Stimulated activated naive CD8-positive, alpha-beta T cell treated with anti-CD3 and anti-CD28 coated beads, Interleukin-15, Interleukin-2, amounts not matched to agents 100 U/mL and 50 U/mL, for 24 hours (primary cell): ENCODE measurements around the gene RHOBTB3.
"Not testable (repeated sequence)": the region's sequence is repeated elsewhere in the genome, so short reads cannot be mapped to it uniquely, and the experiment has no call there.

Source experiments
- ATAC-seq: fragments of 150-1000 bp; cut with Tn5 transposase; one replicate; pipeline ENCODE4 v1.10.0; 2021
- DNase-seq: peaks from one replicate; pipeline ENCODE4 v3.0.0; 2021

The RHOBTB3 gene

DNA sequence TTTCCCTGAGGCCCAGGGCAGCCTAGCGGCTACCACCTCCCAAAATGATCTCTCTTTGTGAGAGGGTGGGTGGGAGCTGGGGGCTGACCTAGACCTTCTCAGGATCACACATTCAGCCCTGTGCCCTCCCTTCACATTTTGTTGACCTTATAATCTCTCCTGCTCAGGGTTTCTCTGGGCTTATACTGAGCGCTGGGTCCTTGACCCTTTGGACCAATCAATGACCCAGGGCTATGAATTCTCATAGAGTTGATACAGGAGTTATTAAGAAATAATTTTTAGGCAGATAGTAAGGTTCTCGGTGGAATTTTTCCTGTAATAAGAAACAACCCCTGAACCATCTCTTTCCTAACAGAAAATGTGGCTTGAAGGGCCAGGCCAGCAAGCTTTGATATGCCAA is 69.4 kb downstream of the RHOBTB3 start:
- no peak for DNase-seq
- no peak for ATAC-seq

DNA sequence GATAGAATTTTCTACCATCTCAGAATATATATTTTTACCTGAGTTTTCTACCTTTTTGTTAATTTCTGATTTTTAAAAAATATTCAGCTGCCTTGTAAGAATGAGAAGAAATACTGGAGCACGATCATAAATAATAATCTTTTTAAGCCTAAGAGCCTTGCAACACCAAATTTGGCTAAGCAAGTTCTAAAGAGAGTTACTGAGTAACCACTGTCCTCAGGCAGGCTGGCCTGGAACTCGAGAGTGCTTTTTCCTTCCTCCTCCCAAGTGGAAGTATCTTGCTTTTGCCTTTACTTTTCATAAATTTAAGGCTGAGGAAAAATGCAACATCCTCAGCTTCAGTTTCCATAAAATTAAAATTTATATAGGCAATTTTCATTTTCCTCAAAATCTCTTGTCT is 70.4 kb downstream of the RHOBTB3 start:
- DNase-seq (no peak), ATAC-seq (no peak)

GRCh38 chr5:95801961-95802360 is 70.8 kb downstream of the RHOBTB3 start:
- no peak for ATAC-seq

DNA sequence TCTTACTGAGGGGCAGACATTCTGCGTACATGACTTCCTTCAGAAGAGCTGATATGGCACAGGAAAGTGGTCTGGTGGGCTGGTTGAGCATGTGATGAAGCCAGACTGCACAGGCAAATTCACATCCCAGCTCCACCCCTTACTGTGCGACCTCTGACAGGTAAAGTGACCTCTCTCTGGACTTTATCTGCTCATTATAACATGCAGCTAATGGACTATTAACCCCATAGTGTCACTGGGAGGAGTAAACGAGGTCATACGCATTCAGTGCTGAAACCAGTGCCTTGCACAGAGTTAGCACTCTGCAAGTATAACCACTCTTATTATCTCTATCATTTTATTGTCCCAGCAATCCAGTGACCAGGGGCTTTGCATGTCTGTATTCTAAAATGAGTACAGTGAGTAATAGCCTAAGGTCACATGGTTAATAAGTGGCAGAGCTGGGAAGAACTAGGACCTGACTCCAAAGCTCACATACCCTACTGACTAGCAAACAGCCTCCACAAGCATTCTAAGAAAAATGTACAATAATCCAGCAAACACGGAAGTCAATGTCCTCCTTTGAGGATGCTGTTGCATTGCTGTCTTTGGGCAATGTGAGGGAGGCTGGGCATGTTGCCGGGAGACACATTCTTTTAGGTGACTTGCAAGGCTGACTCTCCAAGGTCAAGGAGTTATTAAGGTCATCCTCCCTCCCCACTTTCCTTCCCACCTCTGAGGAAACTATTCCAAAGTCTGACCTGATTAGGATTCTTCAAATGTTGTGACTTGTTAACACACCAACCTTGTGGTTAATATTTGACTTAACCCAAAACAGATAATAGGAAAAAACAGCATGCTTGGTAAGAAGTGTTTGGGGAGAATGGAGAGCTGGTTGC is 72.4 kb downstream of the RHOBTB3 start:
- ATAC-seq, result no peak
- DNase-seq, result no peak

More at GRCh38 chr5:95801961-95802360, 70.8 kb downstream of the RHOBTB3 start:
- no peak for DNase-seq

DNA sequence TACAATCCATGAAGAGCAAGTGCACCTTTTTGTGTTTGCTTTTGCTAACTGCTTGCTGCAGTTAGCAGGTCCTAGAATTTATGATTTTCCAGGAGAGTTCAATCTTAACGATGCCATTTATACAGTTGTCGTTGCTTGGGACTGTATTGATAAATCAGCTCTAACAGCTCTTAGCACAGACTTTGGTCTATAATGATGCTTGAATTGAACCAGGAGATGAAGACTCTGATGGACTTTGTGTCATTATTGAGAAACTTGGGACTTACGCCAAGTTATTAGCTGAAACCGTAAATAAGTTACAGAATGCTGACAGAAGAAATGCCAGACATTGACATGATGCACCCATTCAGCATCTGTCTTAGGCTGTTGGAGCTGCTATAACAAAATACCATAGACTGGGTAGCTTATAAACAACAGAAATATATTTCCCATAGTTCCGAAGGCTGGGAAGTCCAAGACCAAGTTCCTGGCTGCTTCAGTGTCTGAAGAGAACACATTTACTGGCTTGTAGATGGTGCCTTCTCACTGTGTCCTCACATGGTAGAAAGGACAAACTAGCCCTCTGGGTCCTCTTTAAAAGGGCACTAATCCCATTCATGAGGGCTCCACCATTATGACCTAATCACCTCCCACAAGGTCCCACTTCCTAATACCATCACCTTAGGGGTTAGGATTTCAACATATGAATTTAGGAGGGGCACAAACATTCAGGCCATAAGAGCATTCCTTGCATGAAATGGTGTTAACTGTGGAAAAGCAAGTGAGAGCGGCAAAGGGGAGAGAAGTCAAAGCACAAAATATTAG is 73.8 kb downstream of the RHOBTB3 start:
- ATAC-seq (no peak), DNase-seq (no peak)

DNA sequence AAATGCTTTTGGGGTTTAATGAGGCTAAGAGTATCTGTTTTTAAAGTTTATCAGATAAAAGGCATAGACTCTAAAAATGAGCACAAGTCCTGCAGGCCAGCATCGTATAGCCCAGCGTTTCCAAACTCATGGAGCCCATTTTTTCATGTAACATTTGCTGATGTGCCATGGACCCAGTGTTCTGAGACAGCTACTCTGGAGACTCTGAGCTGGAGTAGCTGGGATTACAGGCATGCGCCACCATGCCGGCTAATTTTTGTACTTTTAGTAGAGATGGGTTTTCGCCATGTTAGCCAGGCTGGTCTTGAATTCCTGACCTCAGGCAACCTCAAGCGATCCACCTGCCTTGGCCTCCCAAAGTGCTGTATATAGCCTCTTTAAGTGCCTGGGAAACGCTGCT is 75.6 kb downstream of the RHOBTB3 start:
- no peak for DNase-seq

DNA sequence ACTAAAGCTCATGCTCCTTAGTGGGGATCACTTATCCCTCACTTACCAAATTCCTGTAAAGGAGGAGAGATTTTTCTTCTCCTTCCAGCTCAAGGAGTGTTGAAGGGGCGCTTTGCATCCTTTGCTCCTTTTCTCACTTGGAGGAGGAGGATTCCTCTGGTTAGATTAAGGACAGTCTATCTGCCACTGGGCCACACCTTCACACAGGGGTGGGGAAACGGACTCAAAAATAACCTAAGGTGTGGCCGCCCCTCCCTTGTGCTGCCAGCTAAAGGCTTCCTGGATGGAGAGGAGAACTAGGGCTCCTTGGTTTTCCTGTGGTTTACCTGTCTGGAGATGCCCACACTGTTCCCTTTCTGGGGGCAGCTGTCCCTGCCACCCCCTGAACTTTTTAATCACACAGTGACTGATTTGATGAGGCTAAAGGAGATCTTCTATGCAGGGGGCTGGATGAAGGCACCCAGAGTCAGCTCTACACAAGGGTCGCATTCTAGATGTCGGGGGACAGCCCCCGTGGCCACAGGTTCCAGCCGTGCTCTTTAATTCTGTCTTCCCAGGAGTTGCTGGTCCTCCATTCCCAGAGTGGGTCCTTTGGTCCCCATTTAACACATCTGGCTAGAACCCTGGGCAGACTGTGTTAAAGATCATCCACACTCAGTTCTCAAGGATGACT is 77.0 kb downstream of the RHOBTB3 start:
- no peak for DNase-seq
- no peak for ATAC-seq

More for the DNA sequence above, 75.6 kb downstream of the RHOBTB3 start:
- no peak for ATAC-seq

DNA sequence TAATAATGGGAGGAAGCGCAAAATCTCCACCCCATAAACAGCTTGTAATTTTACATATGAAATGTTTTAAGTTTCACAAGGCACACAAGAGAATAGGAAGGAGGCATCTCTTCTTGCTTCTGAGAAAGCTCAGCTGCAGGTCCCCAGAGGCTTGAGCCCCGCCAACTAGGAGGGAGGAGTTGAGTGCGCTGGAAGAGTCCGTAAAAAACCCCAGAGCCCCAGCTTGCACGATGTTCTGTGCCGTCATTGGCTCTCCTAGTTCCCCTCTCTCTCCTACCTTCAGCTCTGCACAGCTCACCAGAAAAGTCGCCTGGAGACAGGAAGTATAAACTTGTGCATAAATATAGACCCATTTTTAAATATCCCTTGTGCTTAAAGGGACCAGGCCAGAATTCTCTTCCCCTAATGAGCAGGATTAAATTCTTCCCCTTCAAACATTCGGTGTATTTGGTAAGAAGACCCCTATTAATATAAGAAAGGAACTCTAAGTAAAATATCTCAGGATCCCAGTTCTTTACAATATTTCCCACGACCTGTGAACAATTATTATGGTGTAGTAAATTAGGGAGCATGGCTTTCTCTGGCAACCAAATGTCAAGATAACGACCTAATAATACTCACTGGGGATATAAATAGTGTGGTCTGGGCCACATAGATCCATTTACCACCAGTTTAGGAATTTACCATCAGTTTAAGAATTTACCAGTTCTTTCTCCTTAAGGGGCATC is 77.7 kb downstream of the RHOBTB3 start:
- ATAC-seq (peak; percentile 97), DNase-seq (peak; percentile 72)

- DNase-seq (no peak), ATAC-seq (no peak)
These were observed 78.4 kb downstream of the RHOBTB3 start for GRCh38 chr5:95809414-95809960.

DNA sequence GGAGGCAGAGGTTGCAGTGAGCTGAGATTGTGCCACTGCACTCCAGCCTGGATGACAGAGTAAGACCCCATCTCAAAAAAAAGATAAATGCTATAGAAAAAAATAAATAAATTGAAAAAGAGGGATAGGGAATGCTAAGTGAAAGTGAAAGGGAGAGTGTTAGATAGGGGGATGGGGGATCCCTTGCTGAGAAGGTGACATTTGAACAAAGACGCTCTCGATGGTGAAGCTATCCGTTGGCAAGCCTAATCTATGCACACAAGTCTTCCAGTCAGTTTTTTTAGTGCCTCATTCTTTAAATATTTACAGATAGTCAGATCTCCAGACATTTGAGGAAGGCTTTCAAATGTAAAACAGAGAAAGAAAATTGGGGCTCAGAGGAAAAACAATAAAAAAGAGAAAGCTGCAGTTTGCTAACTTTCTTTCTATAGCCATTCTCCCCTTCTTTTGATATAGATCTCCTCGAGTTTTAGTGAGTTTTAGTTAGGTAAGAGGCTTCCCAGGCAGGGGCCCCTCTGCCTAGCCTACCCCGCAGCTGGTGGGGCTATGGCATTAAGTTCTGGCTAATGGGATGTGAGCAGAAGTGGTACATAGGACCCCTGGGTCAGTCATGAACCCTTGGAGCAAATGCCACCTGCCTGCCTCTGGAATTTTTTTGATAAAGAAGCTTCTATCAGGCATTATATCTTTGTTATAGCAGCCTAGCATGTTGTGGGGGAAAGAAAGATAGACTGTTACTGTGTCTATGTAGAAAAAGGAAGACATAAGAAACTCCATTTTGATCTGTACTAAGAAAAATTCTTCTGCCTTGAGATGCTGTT is 79.4 kb downstream of the RHOBTB3 start:
- ATAC-seq, result no peak
- DNase-seq, result no peak

GRCh38 chr5:95811126-95811423 is 79.9 kb downstream of the RHOBTB3 start:
- ATAC-seq, DNase-seq: not testable (repeated sequence)

GRCh38 chr5:95811461-95812073 is 80.4 kb downstream of the RHOBTB3 start:
- DNase-seq, ATAC-seq: not testable (repeated sequence)

- ATAC-seq, result peak; percentile 54
These were observed 80.9 kb downstream of the RHOBTB3 start for GRCh38 chr5:95812074-95812471.

DNA sequence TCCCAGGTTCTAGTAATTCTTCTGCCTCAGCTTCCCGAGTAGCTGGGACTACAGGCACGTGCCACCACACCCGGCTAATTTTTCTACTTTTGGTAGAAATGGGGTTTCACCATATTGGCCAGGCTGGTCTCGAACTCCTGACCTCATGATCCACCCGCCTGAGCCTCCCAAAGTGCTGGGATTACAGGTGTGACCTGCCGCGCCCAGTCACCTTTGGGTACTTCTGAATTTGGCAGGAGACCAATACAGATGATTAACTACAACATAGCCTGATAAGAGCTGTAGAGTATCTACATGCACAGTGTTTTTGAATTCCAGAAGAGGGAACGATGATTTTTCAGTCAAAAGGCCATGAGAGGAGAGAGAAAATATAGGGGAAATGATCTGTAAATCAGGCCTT is 81.9 kb downstream of the RHOBTB3 start:
- not testable (repeated sequence) for DNase-seq, ATAC-seq

More at GRCh38 chr5:95812074-95812471, 80.9 kb downstream of the RHOBTB3 start:
- peak; percentile 48 for DNase-seq

DNA sequence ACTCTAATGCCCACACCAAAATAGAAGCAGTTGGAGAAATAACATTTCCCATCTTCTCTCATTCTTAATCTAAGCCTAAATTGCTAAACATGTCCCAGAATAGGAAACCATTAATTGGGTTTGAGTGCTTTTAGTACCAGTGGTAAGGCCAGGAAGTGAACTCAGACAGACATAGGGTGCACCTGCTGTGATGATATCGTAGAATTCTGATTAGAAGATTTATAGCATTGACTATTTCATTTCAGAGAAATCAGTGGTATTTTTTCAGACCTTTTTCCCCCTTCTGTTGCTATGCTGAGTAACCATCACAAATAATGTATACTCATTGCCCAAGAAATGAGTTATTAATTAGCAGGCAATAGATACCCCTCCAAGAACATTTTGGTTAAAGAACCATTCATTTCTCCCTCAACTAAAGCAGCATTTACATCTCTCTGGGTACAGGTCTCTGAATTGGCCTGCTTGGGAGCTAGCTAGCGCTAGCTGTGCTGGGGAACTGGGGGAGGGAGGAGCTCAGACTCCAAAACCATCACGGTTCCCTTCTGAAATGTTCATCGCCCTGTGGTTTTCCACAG is 84.1 kb downstream of the RHOBTB3 start:
- DNase-seq (no peak), ATAC-seq (no peak)

- DNase-seq, result no peak
- ATAC-seq, result no peak
These were observed 85.2 kb downstream of the RHOBTB3 start for GRCh38 chr5:95816341-95816740.

- DNase-seq (no peak), ATAC-seq (no peak)
These were observed 85.6 kb downstream of the RHOBTB3 start for GRCh38 chr5:95816776-95817175.

- DNase-seq (peak; percentile 56), ATAC-seq (peak; percentile 61)
These were observed 86.3 kb downstream of the RHOBTB3 start for GRCh38 chr5:95817430-95817829.

GRCh38 chr5:95818181-95819147 is 87.3 kb downstream of the RHOBTB3 start:
- DNase-seq (no peak), ATAC-seq (peak; percentile 31)
